Measurements from ENCODE around the gene TMEM121. TPM values are rescaled to one million over a fixed set of nuclear protein-coding genes. Genes with fewer than 3 reads are reported as not detected.

TMEM121 gene
- total and polyA plus RNA-seq, 2 of the 8 experiments (the other 6 are each of a cell fraction or from before 2014, with no cell fraction given) = 1.9 TPM; not detected in 1

- TF ChIP-seq RAD21 (IDR thresholded peaks at IDR 0.05 in 1 of 2, conservative IDR thresholded peaks at IDR 0.05 in 1 of 2; ENCODE audit: low read depth in 2 of 2, low read length in 2 of 2) (peak; percentile 38 to 39; a peak in 3 of 4 replicates), SIRT6 (IDR thresholded peaks at IDR 0.05; ENCODE audit: low read length) (no peak), CHD2 (IDR thresholded peaks at IDR 0.05; ENCODE audit: low read length) (0 out of 2 replicates have a peak, but pooled peaks have one; percentile 30), CTCF (IDR thresholded peaks at IDR 0.05; ENCODE audit: control extremely low read depth in 1 of 3, insufficient read depth in 1 of 3, low read depth in 1 of 3, low read length in 3 of 3) (peak in 2 of 3 experiments; percentile 70 to 81; a peak in 3 of 4 replicates), TBP (IDR thresholded peaks at IDR 0.05; ENCODE audit: low read depth, low read length) (0 out of 2 replicates have a peak, but pooled peaks have one; percentile 43), TEAD4 (IDR thresholded peaks at IDR 0.05; ENCODE audit: low read depth, low read length) (peak; percentile 69)
Observed at GRCh38 chr14:105489542-105490266, 36.7 kb upstream of the TMEM121 start (continued).

Data from H1 (cell line).